Endothelial cell of umbilical vein (primary cell): ENCODE results near the gene CRISPLD2. TPM values are rescaled to one million over a fixed set of nuclear protein-coding genes. Genes with fewer than 3 reads are reported as not detected.

ENCODE experiments used
- BruUV-seq: library from RNA; stranded (reverse); fragments of 400-500 nt; replicated peaks from 2 replicates; lab custom pipeline; 2021; lab: Mats Ljungman, UMichigan
- CTCF ChIA-PET: fragments of 300-600, 350-600 bp; sonication (Branson Sonifier 250); formaldehyde crosslinking; loops from one replicate; lab custom pipeline; 2021; ENCODE audit warnings: antibody characterized with exemption, inconsistent platforms; lab: Charles Lee
- POLR2A ChIA-PET: fragments of 300-600, 350-600 bp; sonication (Branson Sonifier 250); formaldehyde crosslinking; loops from one replicate; lab custom pipeline; 2021; ENCODE audit warnings: antibody characterized with exemption, inconsistent platforms; lab: Charles Lee
- DNase-seq: peaks from one replicate; pipeline ENCODE4 v3.0.0-alpha.2; 2011; ENCODE audit warnings: low read depth, low spot score
- FAIRE-seq: peaks from 2 replicates; lab custom pipeline; 2011; peaks lifted over from hg19 to GRCh38; lab: Jason Lieb, UNC
- H2AFZ ChIP-seq: 2 replicates; pipeline ENCODE4 v1.6.0; 2012; ENCODE audit warnings: low read depth, low read length, control low read depth, inconsistent platforms
- H3K27ac ChIP-seq: 2 replicates; pipeline ENCODE4 v1.5.1; 2011; ENCODE audit warnings: low read depth, mild to moderate bottlenecking, control low read depth, low read length, moderate library complexity; ENCODE audit not compliant: insufficient read depth
- H3K27me3 ChIP-seq, 2 experiments: 2 replicates each; pipeline versions ENCODE4 v1.6.0 to v1.6.1; 2011; ENCODE audit warnings: low read length in 2 of 2, mixed read lengths in 1 of 2; ENCODE audit not compliant: control insufficient read depth in 2 of 2, insufficient read depth in 2 of 2
- H3K36me3 ChIP-seq, 2 experiments: 2 replicates in 1 of 2; 3 replicates in 1 of 2; pipeline ENCODE4 v1.5.1; 2011; ENCODE audit warnings: low read length in 2 of 2, mild to moderate bottlenecking in 1 of 2, moderate library complexity in 1 of 2; ENCODE audit not compliant: control insufficient read depth in 2 of 2, insufficient read depth in 2 of 2; ENCODE audit errors: extremely low read depth in 1 of 2
- H3K4me1 ChIP-seq: 3 replicates; pipeline ENCODE4 v1.5.1; 2011; ENCODE audit warnings: mild to moderate bottlenecking, low read length; ENCODE audit not compliant: control insufficient read depth, insufficient read depth; ENCODE audit errors: extremely low read depth
- H3K4me2 ChIP-seq: 2 replicates; pipeline ENCODE4 v1.6.1; 2011; ENCODE audit warnings: low read length, control low read depth, mixed read lengths; ENCODE audit not compliant: insufficient read depth
- H3K4me3 ChIP-seq, 3 experiments: fragments of 200-600 bp in 1 of 3; sonication (generic), shearing (Covaris generic) in 1 of 3; replicated peaks in 1 of 3; 2 replicates each; pipeline ENCODE4 v1.5.1; 2011 to 2016; ENCODE audit warnings: control low read depth in 3 of 3, low read length in 3 of 3, mild to moderate bottlenecking in 2 of 3, inconsistent platforms in 1 of 3, low read depth in 1 of 3, moderate library complexity in 1 of 3; ENCODE audit not compliant: insufficient read depth in 1 of 3
- H3K79me2 ChIP-seq: 2 replicates; pipeline ENCODE4 v1.6.0; 2012; ENCODE audit warnings: low read length, inconsistent platforms; ENCODE audit not compliant: control insufficient read depth, insufficient read depth
- H3K9ac ChIP-seq: replicated peaks from 2 replicates; pipeline ENCODE3; 2011; ENCODE audit warnings: low read length, control low read depth; ENCODE audit not compliant: insufficient read depth; ENCODE audit errors: extremely low read depth
- H3K9me1 ChIP-seq: replicated peaks from 3 replicates; pipeline ENCODE4 v1.6.0; 2011; ENCODE audit warnings: mild to moderate bottlenecking, low read length; ENCODE audit not compliant: control insufficient read depth, insufficient read depth; ENCODE audit errors: extremely low read depth
- H3K9me3 ChIP-seq: replicated peaks from 2 replicates; pipeline ENCODE4 v1.5.1; 2012; ENCODE audit warnings: low read length, inconsistent platforms; ENCODE audit not compliant: control insufficient read depth, insufficient read depth
- H4K20me1 ChIP-seq: replicated peaks from 2 replicates; pipeline ENCODE3; 2011; ENCODE audit warnings: mild to moderate bottlenecking, low read length; ENCODE audit not compliant: control insufficient read depth, insufficient read depth; ENCODE audit errors: extremely low read depth
- CTCF ChIP-seq, 2 donors: IDR thresholded peaks; 1 replicate in 1 of 2; 2 replicates in 1 of 2; pipeline ENCODE4 v1.5.1; 2011; ENCODE audit warnings: low read length in 2 of 2, mild to moderate bottlenecking in 2 of 2, moderate library complexity in 2 of 2, control low read depth in 1 of 2, inconsistent platforms in 1 of 2, low read depth in 1 of 2; ENCODE audit not compliant: insufficient read depth in 1 of 2; ENCODE audit errors: extremely low read depth in 1 of 2
- EZH2 ChIP-seq: IDR thresholded peaks from 2 replicates; pipeline ENCODE4 v1.6.1; 2012; ENCODE audit warnings: borderline replicate concordance, low read depth, mild to moderate bottlenecking, moderate library complexity, low read length, inconsistent platforms; ENCODE audit not compliant: severe bottlenecking
- FOS ChIP-seq: IDR thresholded peaks from 2 replicates; pipeline ENCODE4 v1.6.1; 2011; ENCODE audit warnings: mild to moderate bottlenecking, low read length, moderate library complexity, borderline replicate concordance; ENCODE audit not compliant: insufficient read depth
- GATA2 ChIP-seq: IDR thresholded peaks from 2 replicates; pipeline ENCODE4 v1.7.0; 2011; ENCODE audit warnings: low read depth, mild to moderate bottlenecking, moderate library complexity, mixed read lengths, low read length; ENCODE audit not compliant: insufficient read length, insufficient read depth
- JUN ChIP-seq: IDR thresholded peaks from 2 replicates; pipeline ENCODE4 v1.6.1; 2011; ENCODE audit warnings: borderline replicate concordance, low read depth; ENCODE audit not compliant: insufficient read length, insufficient read depth
- MAX ChIP-seq: IDR thresholded peaks from 2 replicates; pipeline ENCODE4 v1.6.1; 2011; ENCODE audit not compliant: insufficient read depth, insufficient read length
- MYC ChIP-seq: IDR thresholded peaks from one replicate; pipeline ENCODE4 v1.6.1; 2011; ENCODE audit warnings: mild to moderate bottlenecking, low read depth, low read length
- POLR2A ChIP-seq: IDR thresholded peaks from 2 replicates; pipeline ENCODE4 v1.6.1; 2012; ENCODE audit warnings: low read depth, mild to moderate bottlenecking, control low read depth, low read length
- POLR2AphosphoS5 ChIP-seq: IDR thresholded peaks from 2 replicates; pipeline ENCODE4 v1.6.1; 2012; ENCODE audit warnings: low read depth, mild to moderate bottlenecking, control low read depth, low read length, moderate library complexity; ENCODE audit not compliant: insufficient read depth
- dilution Hi-C: fragments of 300-500 bp; cut with MboI; formaldehyde crosslinking; loops from one replicate; pipeline ENCODE4 v1.15.0; 2019; ENCODE audit warnings: low sequenced_read_pairs; ENCODE audit not compliant: extremely low pct_ligation_motif_present
- intact Hi-C: fragments of 100-400 bp; cut with micrococcal nuclease; formaldehyde crosslinking; loops from one replicate; pipeline ENCODE4 v1.10.0; 2022
- polyA plus RNA-seq, 4 experiments: library from polyadenylated mRNA; depleted of rRNA in 3 of 4; stranded (reverse) in 3 of 4; unstranded in 1 of 4; fragments of >200 nt; gene quantifications; 2 replicates each; pipeline versions ENCODE4 v1.2.1 to v1.2.3, GENCODE V29; 2011 to 2012; ENCODE audit warnings: missing spikeins in 1 of 4
- total RNA-seq: library from RNA; stranded (reverse); gene quantifications from 2 replicates; pipeline ENCODE4 v1.2.3, GENCODE V29; 2021

CRISPLD2 gene
- total and polyA plus RNA-seq, 2 donors (not counting 3 experiments of a cell fraction or from before 2014, with no cell fraction given), result 0.14 to 0.73 TPM

- H3K27me3 ChIP-seq, result no peaks in the 10 kb centered on the region
- BruUV-seq, result no TSS peak
- H3K9ac ChIP-seq, result no peak overlapping the region
- no peak overlapping the region for H3K4me2 ChIP-seq
- no peaks in the 10 kb centered on the region for H3K79me2 ChIP-seq
- H3K4me1 ChIP-seq, result no peaks in the 10 kb centered on the region
- H3K36me3 ChIP-seq, result no peaks in the 10 kb centered on the region
- H3K4me3 ChIP-seq, result no peak overlapping the region
- POLR2A ChIA-PET, result no interaction called here
- no peaks in the 10 kb centered on the region for H3K9me1 ChIP-seq
- CTCF ChIA-PET, result interaction anchor here (1.4 kb wide), 1 partner anchor 29 kb away, joined by 3 read pairs; the partner anchor contains the start of gene CRISPLD2
- H3K9me3 ChIP-seq, result no peaks in the 10 kb centered on the region
- no peak for TF ChIP-seq POLR2AphosphoS5
- TF ChIP-seq GATA2, result no peak
- TF ChIP-seq CTCF (IDR thresholded peaks at IDR 0.05; ENCODE audit: extremely low read depth in 1 of 2, insufficient read depth in 1 of 2, low read depth in 1 of 2, low read length in 2 of 2), result no peak
- TF ChIP-seq EZH2, result no peak
- no peak for TF ChIP-seq FOS
- TF ChIP-seq POLR2A, result no peak
- no peak for TF ChIP-seq JUN
- TF ChIP-seq MAX, result no peak
- no peak for TF ChIP-seq MYC
- intact Hi-C loops (no loop called here), dilution Hi-C loops (no loop called here)
- no peaks in the 10 kb centered on the region for H4K20me1 ChIP-seq
- no peak overlapping the region for H3K27ac ChIP-seq
- FAIRE-seq (no peak), DNase-seq (no peak)
- H2AFZ ChIP-seq, result no peak overlapping the region
These were observed 29.5 kb upstream of the CRISPLD2 start for GRCh38 chr16:84790301-84790700.
